ENCODE results near the gene ATP12A.

The ATP12A gene

GRCh38 chr13:24718192-24718965 lies 38.2 kb downstream of the ATP12A start:
- H3K4me3 ChIP-seq: no peak overlapping the region
- DNase-seq: no peak
- no peak for TF ChIP-seq CTCF (IDR thresholded peaks at IDR 0.05)

GRCh38 chr13:24719139-24719538 lies 38.9 kb downstream of the ATP12A start:
- intact Hi-C loops (cut with DNase I; ENCODE audit: low total_unique reads): no loop called here
- H3K9me3 ChIP-seq: no peaks in the 10 kb centered on the region
- peaks cover 0 to 3% of the 10 kb centered on the region in 2 donors for H3K27me3 ChIP-seq
- no peak for TF ChIP-seq CTCF (IDR thresholded peaks at IDR 0.05)
- H3K27ac ChIP-seq: no peak overlapping the region
- no peak overlapping the region for H3K4me3 ChIP-seq
- no peaks in the 10 kb centered on the region for H3K4me1 ChIP-seq
- DNase-seq: no peak
- H3K36me3 ChIP-seq: no peaks in the 10 kb centered on the region

More at GRCh38 chr13:24718192-24718965, 38.2 kb downstream of the ATP12A start:
- H3K9me3 ChIP-seq: no peaks in the 10 kb centered on the region
- peaks cover 0 to 1% (median 0%) of the 10 kb centered on the region in 4 donors for H3K4me1 ChIP-seq
- intact Hi-C loops (cut with DNase I; ENCODE audit: low total_unique reads): no loop called here
- no peak overlapping the region for H3K27ac ChIP-seq
- peaks cover 0 to 3% of the 10 kb centered on the region in 2 donors for H3K27me3 ChIP-seq
- no peaks in the 10 kb centered on the region for H3K36me3 ChIP-seq

- no peak overlapping the region for H3K4me3 ChIP-seq
- no peak for TF ChIP-seq CTCF (IDR thresholded peaks at IDR 0.05)
- H3K27me3 ChIP-seq: peaks cover 0 to 4% of the 10 kb centered on the region in 2 donors
- DNase-seq: no peak
- peaks cover 0 to 11% (median 0%) of the 10 kb centered on the region in 4 donors for H3K4me1 ChIP-seq
- no peaks in the 10 kb centered on the region for H3K9me3 ChIP-seq
- intact Hi-C loops (cut with DNase I; ENCODE audit: low total_unique reads): no loop called here
- H3K36me3 ChIP-seq: no peaks in the 10 kb centered on the region
- H3K27ac ChIP-seq: no peak overlapping the region
Measured at GRCh38 chr13:24723206-24723605, 43.0 kb downstream of the ATP12A start.

GRCh38 chr13:24724714-24725113 lies 44.5 kb downstream of the ATP12A start:
- Histone ChIP-seq H3K4me1 (peaks cover 0 to 11% (median 0%) of the 10 kb centered on the region in 4 donors), H3K36me3 (no peaks in the 10 kb centered on the region), H3K9me3 (no peaks in the 10 kb centered on the region), H3K4me3 (no peak overlapping the region), H3K27ac (no peak overlapping the region), H3K27me3 (peaks cover 0 to 4% of the 10 kb centered on the region in 2 donors)
- intact Hi-C loops (cut with DNase I; ENCODE audit: low total_unique reads): loop anchor here (5.0 kb wide), 2 partner anchors 42 to 152 kb away; partner anchors contain the start of gene ATP12A
- DNase-seq: no peak
- TF ChIP-seq CTCF (IDR thresholded peaks at IDR 0.05): no peak

- no peaks in the 10 kb centered on the region for H3K9me3 ChIP-seq
- peaks cover 0 to 4% of the 10 kb centered on the region in 2 donors for H3K27me3 ChIP-seq
- intact Hi-C loops (cut with DNase I; ENCODE audit: low total_unique reads): loop anchor here (5.0 kb wide), 2 partner anchors 43 to 153 kb away; partner anchors contain the start of gene ATP12A
- no peaks in the 10 kb centered on the region for H3K36me3 ChIP-seq
- TF ChIP-seq CTCF (IDR thresholded peaks at IDR 0.05): no peak
- H3K4me3 ChIP-seq: no peak overlapping the region
- no peak overlapping the region for H3K27ac ChIP-seq
- peaks cover 0 to 11% (median 0%) of the 10 kb centered on the region in 4 donors for H3K4me1 ChIP-seq
- DNase-seq: no peak
Measured at GRCh38 chr13:24725379-24725778, 45.2 kb downstream of the ATP12A start.

All from tibial artery (tissue), 4 donors.